Osteocyte (in vitro differentiated cells): ENCODE results near the gene GIT2. TPM values are rescaled to one million over a fixed set of nuclear protein-coding genes. Genes with fewer than 3 reads are reported as not detected.

Source experiments
- DNase-seq: peaks from one replicate; pipeline ENCODE4 v3.0.0; 2021; ENCODE audit warnings: mixed read lengths; ENCODE audit not compliant: unreplicated experiment; ENCODE audit errors: extremely low spot score
- H3K27ac Mint-ChIP-seq: one replicate; pipeline ENCODE4 v1.8.0; 2021; ENCODE audit warnings: mild to moderate bottlenecking, mixed read lengths; ENCODE audit not compliant: unreplicated experiment
- H3K27me3 Mint-ChIP-seq: one replicate; pipeline ENCODE4 v1.8.0; 2021; ENCODE audit warnings: mixed read lengths; ENCODE audit not compliant: unreplicated experiment
- H3K36me3 Mint-ChIP-seq: one replicate; pipeline ENCODE4 v1.8.0; 2021; ENCODE audit warnings: mixed read lengths; ENCODE audit not compliant: unreplicated experiment
- H3K4me1 Mint-ChIP-seq: one replicate; pipeline ENCODE4 v1.8.0; 2021; ENCODE audit warnings: mixed read lengths; ENCODE audit not compliant: unreplicated experiment
- H3K4me3 Mint-ChIP-seq: one replicate; pipeline ENCODE4 v1.8.0; 2021; ENCODE audit warnings: mild to moderate bottlenecking, moderate library complexity, mixed read lengths; ENCODE audit not compliant: unreplicated experiment
- H3K9me3 Mint-ChIP-seq: one replicate; pipeline ENCODE4 v1.8.0; 2021; ENCODE audit warnings: mixed read lengths; ENCODE audit not compliant: unreplicated experiment
- total RNA-seq: library from RNA; stranded (reverse); gene quantifications from 2 replicates; pipeline ENCODE4 v1.2.1, GENCODE V29; 2021
- TF ChIP-seq, protein P1 (sequence below): fragments of 200-600 bp; sonication (generic); IDR thresholded peaks from 2 replicates; pipeline ENCODE4 v1.5.0; 2021; ENCODE audit warnings: antibody characterized with exemption, mild to moderate bottlenecking, moderate library complexity

The GIT2 gene
- total RNA-seq, 1 donor from 2014 or later: 49.6 TPM

DNA sequence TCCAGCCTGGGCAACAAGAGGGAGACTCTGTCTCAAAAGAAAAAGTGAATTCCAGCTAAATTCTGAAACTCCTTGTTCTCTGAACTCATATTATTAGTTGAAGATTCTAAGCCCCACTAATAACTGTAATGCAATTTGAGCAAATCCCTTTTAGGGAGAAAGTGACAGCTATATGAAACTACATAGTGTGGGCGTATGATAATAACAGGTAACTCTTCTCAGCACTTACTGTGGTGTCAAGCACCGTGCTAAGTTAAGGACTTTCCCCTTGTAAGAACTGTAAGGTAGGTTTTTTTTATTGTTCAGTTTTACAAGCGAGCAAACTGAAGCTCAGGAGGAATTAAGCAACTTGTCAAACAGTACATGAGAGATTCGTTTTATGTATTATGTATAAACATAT lies 8.4 kb upstream of the GIT2 start:
- TF ChIP-seq, protein P1, sequence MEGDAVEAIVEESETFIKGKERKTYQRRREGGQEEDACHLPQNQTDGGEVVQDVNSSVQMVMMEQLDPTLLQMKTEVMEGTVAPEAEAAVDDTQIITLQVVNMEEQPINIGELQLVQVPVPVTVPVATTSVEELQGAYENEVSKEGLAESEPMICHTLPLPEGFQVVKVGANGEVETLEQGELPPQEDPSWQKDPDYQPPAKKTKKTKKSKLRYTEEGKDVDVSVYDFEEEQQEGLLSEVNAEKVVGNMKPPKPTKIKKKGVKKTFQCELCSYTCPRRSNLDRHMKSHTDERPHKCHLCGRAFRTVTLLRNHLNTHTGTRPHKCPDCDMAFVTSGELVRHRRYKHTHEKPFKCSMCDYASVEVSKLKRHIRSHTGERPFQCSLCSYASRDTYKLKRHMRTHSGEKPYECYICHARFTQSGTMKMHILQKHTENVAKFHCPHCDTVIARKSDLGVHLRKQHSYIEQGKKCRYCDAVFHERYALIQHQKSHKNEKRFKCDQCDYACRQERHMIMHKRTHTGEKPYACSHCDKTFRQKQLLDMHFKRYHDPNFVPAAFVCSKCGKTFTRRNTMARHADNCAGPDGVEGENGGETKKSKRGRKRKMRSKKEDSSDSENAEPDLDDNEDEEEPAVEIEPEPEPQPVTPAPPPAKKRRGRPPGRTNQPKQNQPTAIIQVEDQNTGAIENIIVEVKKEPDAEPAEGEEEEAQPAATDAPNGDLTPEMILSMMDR: no peak
- Mint-ChIP-seq H3K27ac (no peak overlapping the region), H3K4me3 (no peak overlapping the region), H3K9me3 (no peaks in the 10 kb centered on the region), H3K27me3 (no peaks in the 10 kb centered on the region), H3K4me1 (peaks cover 13% of the 10 kb centered on the region), H3K36me3 (peaks cover 3% of the 10 kb centered on the region)
- no peak for DNase-seq

DNA sequence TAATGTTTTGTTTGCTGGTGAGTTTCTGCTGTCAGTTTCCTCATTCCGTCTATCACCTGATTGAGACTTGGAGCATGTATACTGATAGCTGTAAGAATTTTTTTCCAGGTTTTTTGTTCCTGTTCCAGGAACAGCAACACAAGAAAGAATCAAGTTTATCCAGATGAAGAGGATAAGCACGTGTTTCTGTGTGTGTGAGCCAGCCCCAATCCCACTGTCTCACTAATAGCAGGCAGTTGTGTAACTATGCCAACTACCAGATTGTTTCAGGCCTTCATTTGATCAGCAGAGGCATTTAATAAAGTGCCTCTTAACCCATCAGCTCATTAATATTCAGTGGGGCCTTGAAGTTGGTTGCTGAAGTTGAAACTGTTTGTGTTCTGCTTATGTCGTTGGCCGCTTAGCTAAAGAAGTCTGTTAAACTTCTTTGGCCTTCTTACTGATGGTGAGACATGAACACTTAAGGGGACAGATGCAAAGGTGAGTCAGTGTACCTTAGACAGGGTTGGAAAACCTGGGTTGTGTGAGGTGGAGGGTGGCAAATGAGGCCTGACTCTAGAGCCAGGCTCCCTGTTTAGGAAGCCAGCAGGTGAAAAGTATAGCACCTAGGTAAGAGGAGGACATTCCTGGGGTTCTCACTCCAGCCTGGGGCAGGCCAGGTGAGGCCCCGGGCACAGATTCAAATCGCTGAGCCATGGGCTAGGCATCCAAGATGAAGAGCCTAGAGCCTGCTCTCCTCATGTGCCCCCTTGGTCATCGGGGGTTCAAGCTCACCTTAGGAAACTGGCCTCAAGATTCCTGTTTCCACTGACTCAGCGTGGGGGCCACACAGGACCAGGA lies 6.7 kb upstream of the GIT2 start:
- H3K4me1 Mint-ChIP-seq: peaks cover 21% of the 10 kb centered on the region
- no peaks in the 10 kb centered on the region for H3K9me3 Mint-ChIP-seq
- DNase-seq: no peak
- H3K27ac Mint-ChIP-seq: no peak overlapping the region
- peaks cover 3% of the 10 kb centered on the region for H3K36me3 Mint-ChIP-seq
- no peak overlapping the region for H3K4me3 Mint-ChIP-seq
- H3K27me3 Mint-ChIP-seq: no peaks in the 10 kb centered on the region
- TF ChIP-seq, protein P1: no peak

DNA sequence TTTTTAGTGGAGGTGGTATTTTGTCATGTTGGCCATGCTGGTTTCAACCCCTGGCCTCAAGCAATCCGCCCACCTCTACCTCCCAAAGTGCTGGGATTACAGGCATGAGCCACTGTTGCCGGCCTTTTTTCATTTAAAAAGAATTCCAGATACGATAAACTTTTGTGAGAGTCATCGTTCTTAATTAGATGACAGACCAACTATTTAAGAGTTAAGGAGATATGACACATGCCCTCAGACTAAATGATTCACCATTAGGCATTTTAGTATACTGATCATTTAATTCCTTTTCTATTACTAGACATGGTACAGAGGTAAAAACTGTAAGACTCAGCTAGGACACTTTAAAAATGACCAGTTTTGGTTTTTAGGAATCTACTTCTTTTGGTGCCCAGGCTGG lies 5.4 kb upstream of the GIT2 start:
- H3K9me3 Mint-ChIP-seq: no peaks in the 10 kb centered on the region
- TF ChIP-seq, protein P1: no peak
- peaks cover 3% of the 10 kb centered on the region for H3K36me3 Mint-ChIP-seq

DNA sequence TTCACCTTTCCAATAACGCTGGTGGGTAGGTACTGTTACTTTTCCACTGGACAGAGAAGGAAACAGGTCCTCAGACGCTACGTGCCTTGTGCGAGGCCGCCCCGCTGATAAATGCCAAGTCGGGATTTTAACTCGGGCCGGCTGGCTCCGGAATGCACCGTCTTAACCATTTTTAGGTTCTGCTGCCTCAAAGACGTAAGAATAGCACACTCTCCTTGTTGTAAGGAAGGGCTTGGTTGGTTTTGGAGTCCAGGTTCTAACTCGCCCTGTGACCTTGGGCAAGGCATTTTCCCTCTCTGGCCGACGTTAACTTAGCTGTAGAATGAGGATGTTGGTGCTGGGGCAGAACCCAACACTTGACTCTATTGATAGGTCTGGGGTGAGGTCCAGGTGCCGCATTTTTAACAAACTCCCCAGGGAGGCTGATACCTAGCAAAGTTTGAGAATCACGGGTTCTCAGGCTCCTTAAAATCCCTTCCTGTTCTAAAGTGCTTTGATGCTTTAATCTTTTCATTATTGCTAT lies 3.9 kb upstream of the GIT2 start:
- Mint-ChIP-seq H3K9me3 (no peaks in the 10 kb centered on the region), H3K4me3 (peak overlapping the region; percentile 95), H3K36me3 (peaks cover 3% of the 10 kb centered on the region), H3K27ac (peak overlapping the region; percentile 86), H3K4me1 (peaks cover 32% of the 10 kb centered on the region), H3K27me3 (no peaks in the 10 kb centered on the region)
- no peak for DNase-seq
- TF ChIP-seq, protein P1: no peak

More for the DNA sequence above, 5.4 kb upstream of the GIT2 start:
- H3K27me3 Mint-ChIP-seq: no peaks in the 10 kb centered on the region
- H3K27ac Mint-ChIP-seq: no peak overlapping the region
- H3K4me1 Mint-ChIP-seq: peaks cover 22% of the 10 kb centered on the region
- DNase-seq: no peak
- H3K4me3 Mint-ChIP-seq: peak overlapping the region; percentile 29

DNA sequence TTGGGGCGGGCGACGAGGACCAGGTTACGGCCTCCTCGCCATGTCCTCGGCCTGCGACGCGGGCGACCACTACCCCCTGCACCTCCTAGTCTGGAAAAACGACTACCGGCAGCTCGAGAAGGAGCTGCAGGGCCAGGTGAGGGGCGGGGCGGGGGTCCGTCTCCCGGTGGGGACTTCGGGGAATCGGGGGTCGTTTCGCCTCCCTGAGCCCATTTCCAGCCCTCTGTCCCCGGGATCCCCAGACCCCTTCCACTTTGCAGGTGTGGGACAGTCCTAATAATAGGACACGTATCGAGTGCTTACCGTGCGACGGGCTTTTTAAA lies 3.4 kb upstream of the GIT2 start:
- TF ChIP-seq, protein P1: no peak
- peak overlapping the region; percentile 95 for H3K4me3 Mint-ChIP-seq
- no peak for DNase-seq
- no peaks in the 10 kb centered on the region for H3K9me3 Mint-ChIP-seq
- H3K36me3 Mint-ChIP-seq: peaks cover 3% of the 10 kb centered on the region
- H3K4me1 Mint-ChIP-seq: peaks cover 36% of the 10 kb centered on the region
- H3K27ac Mint-ChIP-seq: peak overlapping the region; percentile 86
- no peaks in the 10 kb centered on the region for H3K27me3 Mint-ChIP-seq
